Thymus (tissue), 11 donors: ENCODE results near the gene ZMIZ1. TPM values are rescaled to one million over a fixed set of nuclear protein-coding genes. Genes with fewer than 3 reads are reported as not detected.

Source experiments
- DNase-seq, 9 donors: peaks; one replicate each; pipeline ENCODE4 v3.0.0-alpha.2; 2013; ENCODE audit warnings: low spot score in 9 of 9, low read depth in 6 of 9, missing footprints in 1 of 9
- H3K27ac ChIP-seq, 2 donors: one replicate each; pipeline ENCODE4 v1.5.1; 2013; ENCODE audit warnings: control low read depth in 1 of 2, low read depth in 1 of 2, low read length in 1 of 2, mild to moderate bottlenecking in 1 of 2, moderate library complexity in 1 of 2
- H3K27me3 ChIP-seq, 2 donors: one replicate each; pipeline ENCODE4 v1.5.1; 2013; ENCODE audit warnings: low read length in 1 of 2; ENCODE audit not compliant: control insufficient read depth in 2 of 2, insufficient read depth in 1 of 2
- H3K36me3 ChIP-seq, 2 donors: one replicate each; pipeline ENCODE4 v1.5.1; 2013; ENCODE audit warnings: low read length in 1 of 2, mild to moderate bottlenecking in 1 of 2, moderate library complexity in 1 of 2; ENCODE audit not compliant: control insufficient read depth in 2 of 2, insufficient read depth in 2 of 2
- H3K4me1 ChIP-seq, 2 donors: one replicate each; pipeline ENCODE4 v1.5.1; 2013; ENCODE audit warnings: low read length in 2 of 2; ENCODE audit not compliant: control insufficient read depth in 2 of 2, insufficient read depth in 2 of 2
- H3K4me3 ChIP-seq, 2 donors: one replicate each; pipeline ENCODE4 v1.5.1; 2013; ENCODE audit warnings: low read length in 2 of 2, control low read depth in 1 of 2, mild to moderate bottlenecking in 1 of 2
- H3K9me3 ChIP-seq, 2 donors: one replicate each; pipeline ENCODE4 v1.5.1; 2013; ENCODE audit warnings: low read length in 1 of 2, mild to moderate bottlenecking in 1 of 2; ENCODE audit not compliant: control insufficient read depth in 2 of 2, insufficient read depth in 1 of 2
- WGBS: extraction: QIAGEN DNeasy Blood & Tissue Kit; methylation state at CpG from one replicate; pipeline ENCODE4 v1.1.7; 2013; 5-methylcytosine and 5-hydroxymethylcytosine counted together
- polyA plus RNA-seq: library from polyadenylated mRNA; stranded (reverse); fragments of 200-250 nt; gene quantifications from one replicate; pipeline ENCODE4 v1.2.3, GENCODE V29; 2013
- total RNA-seq: library from RNA; stranded (reverse); fragments of 120-200 nt; gene quantifications from one replicate; pipeline ENCODE4 v1.2.4, GENCODE V29; 2013
- donor health status: healthy.

ZMIZ1 gene
- total and polyA plus RNA-seq, 2 donors = 7.4 to 14.2 TPM

- WGBS = 96% methylated on average over 13 of the region's 13 CpGs
- no peaks in the 10 kb centered on the region for H3K9me3 ChIP-seq
- H3K4me3 ChIP-seq = no peak overlapping the region
- no peak overlapping the region for H3K27ac ChIP-seq
- no peaks in the 10 kb centered on the region for H3K36me3 ChIP-seq
- DNase-seq = no peak
- peaks cover 0 to 2% of the 10 kb centered on the region in 2 donors for H3K27me3 ChIP-seq
- peaks cover 35 to 55% of the 10 kb centered on the region in 2 donors for H3K4me1 ChIP-seq
Observed at GRCh38 chr10:79023240-79024162, 45.3 kb upstream of the ZMIZ1 start.

GRCh38 chr10:79024296-79024695 lies 44.5 kb upstream of the ZMIZ1 start:
- DNase-seq = no peak
- no peak overlapping the region for H3K27ac ChIP-seq
- WGBS = 99% methylated on average over 6 of the region's 6 CpGs
- peaks cover 0 to 2% of the 10 kb centered on the region in 2 donors for H3K27me3 ChIP-seq
- H3K9me3 ChIP-seq = no peaks in the 10 kb centered on the region
- no peaks in the 10 kb centered on the region for H3K36me3 ChIP-seq
- no peak overlapping the region for H3K4me3 ChIP-seq
- peaks cover 35 to 57% of the 10 kb centered on the region in 2 donors for H3K4me1 ChIP-seq

GRCh38 chr10:79024720-79025198 lies 44.0 kb upstream of the ZMIZ1 start:
- 93% methylated on average over 5 of the region's 5 CpGs for WGBS
- DNase-seq = no peak
- Histone ChIP-seq H3K4me1 (peaks cover 35 to 57% of the 10 kb centered on the region in 2 donors), H3K9me3 (no peaks in the 10 kb centered on the region), H3K27ac (peak overlapping the region in 1 of 2 donors; percentile 56), H3K36me3 (no peaks in the 10 kb centered on the region), H3K4me3 (no peak overlapping the region), H3K27me3 (peaks cover 0 to 2% of the 10 kb centered on the region in 2 donors)

GRCh38 chr10:79025199-79025832 lies 43.5 kb upstream of the ZMIZ1 start:
- 44% methylated on average over 22 of the region's 22 CpGs for WGBS
- peak overlapping the region; percentile 64 to 74 for H3K27ac ChIP-seq
- peaks cover 35 to 57% of the 10 kb centered on the region in 2 donors for H3K4me1 ChIP-seq
- peak in 4 of 9 donors; percentile 55 to 81 (median 63) for DNase-seq
- H3K4me3 ChIP-seq = no peak overlapping the region
- H3K9me3 ChIP-seq = no peaks in the 10 kb centered on the region
- no peaks in the 10 kb centered on the region for H3K36me3 ChIP-seq
- peaks cover 0 to 2% of the 10 kb centered on the region in 2 donors for H3K27me3 ChIP-seq

- H3K4me1 ChIP-seq = peaks cover 35 to 57% of the 10 kb centered on the region in 2 donors
- no peak overlapping the region for H3K4me3 ChIP-seq
- 94% methylated on average over 11 of the region's 11 CpGs for WGBS
- DNase-seq = no peak
- no peaks in the 10 kb centered on the region for H3K36me3 ChIP-seq
- no peak overlapping the region for H3K27ac ChIP-seq
- H3K9me3 ChIP-seq = no peaks in the 10 kb centered on the region
- peaks cover 0 to 2% of the 10 kb centered on the region in 2 donors for H3K27me3 ChIP-seq
Observed at GRCh38 chr10:79026341-79026761, 42.4 kb upstream of the ZMIZ1 start.

GRCh38 chr10:79026806-79027146 lies 42.0 kb upstream of the ZMIZ1 start:
- Histone ChIP-seq H3K4me1 (peaks cover 35 to 57% of the 10 kb centered on the region in 2 donors), H3K27me3 (peaks cover 0 to 2% of the 10 kb centered on the region in 2 donors), H3K27ac (peak overlapping the region in 1 of 2 donors; percentile 67), H3K4me3 (no peak overlapping the region), H3K9me3 (no peaks in the 10 kb centered on the region), H3K36me3 (no peaks in the 10 kb centered on the region)
- 99% methylated on average over 3 of the region's 3 CpGs for WGBS
- DNase-seq = no peak

GRCh38 chr10:79027147-79028055 lies 41.4 kb upstream of the ZMIZ1 start:
- peaks cover 0 to 2% of the 10 kb centered on the region in 2 donors for H3K27me3 ChIP-seq
- H3K36me3 ChIP-seq = no peaks in the 10 kb centered on the region
- peak overlapping the region in 1 of 2 donors; percentile 67 for H3K27ac ChIP-seq
- H3K4me1 ChIP-seq = peaks cover 35 to 57% of the 10 kb centered on the region in 2 donors
- no peaks in the 10 kb centered on the region for H3K9me3 ChIP-seq
- DNase-seq = peak in 4 of 9 donors; percentile 41 to 73 (median 58)
- WGBS = 18% methylated on average over 18 of the region's 18 CpGs
- H3K4me3 ChIP-seq = no peak overlapping the region

- 43% methylated on average over 4 of the region's 4 CpGs for WGBS
- H3K27ac ChIP-seq = peak overlapping the region; percentile 10 to 67
- H3K36me3 ChIP-seq = no peaks in the 10 kb centered on the region
- no peaks in the 10 kb centered on the region for H3K9me3 ChIP-seq
- peaks cover 35 to 52% of the 10 kb centered on the region in 2 donors for H3K4me1 ChIP-seq
- no peak for DNase-seq
- peaks cover 0 to 2% of the 10 kb centered on the region in 2 donors for H3K27me3 ChIP-seq
- no peak overlapping the region for H3K4me3 ChIP-seq
Observed at GRCh38 chr10:79028056-79028430, 40.7 kb upstream of the ZMIZ1 start.
